C4-2B (cell line): ENCODE data around the gene SLC28A1.

Experiments
- ZFX ChIP-seq: fragments of 450-650 bp; IDR thresholded peaks from 2 replicates; pipeline ENCODE4 v1.6.1; 2017
- TF ChIP-seq, protein P1 (sequence below): fragments of 450-650 bp; conservative IDR thresholded peaks from 2 replicates; pipeline ENCODE4 v1.5.1; 2017; ENCODE audit warnings: mild to moderate bottlenecking

DNA sequence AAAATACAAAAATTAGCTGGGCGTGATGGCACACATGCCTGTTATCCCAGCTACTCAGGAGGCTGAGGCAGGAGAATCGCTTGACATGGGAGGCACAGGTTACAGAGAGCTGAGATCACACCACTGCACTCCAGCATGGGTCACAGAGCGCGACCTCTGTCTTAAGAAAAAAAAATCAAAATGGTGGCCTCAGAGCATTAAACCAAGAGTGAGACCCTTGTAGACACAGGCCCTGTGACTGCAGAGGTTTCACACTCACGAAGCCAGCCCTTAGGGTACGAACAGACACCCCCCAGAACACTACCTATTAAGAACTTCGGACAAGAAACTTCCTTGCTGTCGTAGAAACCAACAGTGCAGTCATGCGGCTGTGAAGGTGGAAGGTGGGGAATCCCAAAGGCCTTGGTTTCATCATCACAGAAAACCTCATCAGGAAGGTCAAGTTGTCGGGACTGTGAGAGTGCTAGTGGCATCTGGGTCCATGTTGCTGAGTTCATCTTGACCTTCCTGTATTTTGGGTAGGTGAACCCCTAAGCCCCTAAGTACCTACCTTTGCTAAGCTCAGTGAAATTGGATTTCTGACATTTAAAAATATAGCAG lies 92.4 kb downstream of the SLC28A1 start:
- TF ChIP-seq, protein P1, sequence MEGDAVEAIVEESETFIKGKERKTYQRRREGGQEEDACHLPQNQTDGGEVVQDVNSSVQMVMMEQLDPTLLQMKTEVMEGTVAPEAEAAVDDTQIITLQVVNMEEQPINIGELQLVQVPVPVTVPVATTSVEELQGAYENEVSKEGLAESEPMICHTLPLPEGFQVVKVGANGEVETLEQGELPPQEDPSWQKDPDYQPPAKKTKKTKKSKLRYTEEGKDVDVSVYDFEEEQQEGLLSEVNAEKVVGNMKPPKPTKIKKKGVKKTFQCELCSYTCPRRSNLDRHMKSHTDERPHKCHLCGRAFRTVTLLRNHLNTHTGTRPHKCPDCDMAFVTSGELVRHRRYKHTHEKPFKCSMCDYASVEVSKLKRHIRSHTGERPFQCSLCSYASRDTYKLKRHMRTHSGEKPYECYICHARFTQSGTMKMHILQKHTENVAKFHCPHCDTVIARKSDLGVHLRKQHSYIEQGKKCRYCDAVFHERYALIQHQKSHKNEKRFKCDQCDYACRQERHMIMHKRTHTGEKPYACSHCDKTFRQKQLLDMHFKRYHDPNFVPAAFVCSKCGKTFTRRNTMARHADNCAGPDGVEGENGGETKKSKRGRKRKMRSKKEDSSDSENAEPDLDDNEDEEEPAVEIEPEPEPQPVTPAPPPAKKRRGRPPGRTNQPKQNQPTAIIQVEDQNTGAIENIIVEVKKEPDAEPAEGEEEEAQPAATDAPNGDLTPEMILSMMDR, result no peak
- no peak for TF ChIP-seq ZFX
